ENCODE results near the gene B3GNT3. TPM values are rescaled to one million over a fixed set of nuclear protein-coding genes. Genes with fewer than 3 reads are reported as not detected.

Gene B3GNT3
- total RNA-seq, 1 donor from 2014 or later, result 0.36 TPM

- FAIRE-seq (no peak), DNase-seq (ENCODE audit: low read depth) (peak; percentile 14)
- Histone ChIP-seq H3K36me3 (ENCODE audit: insufficient read depth, low read length) (no peaks in the 10 kb centered on the region), H2AFZ (ENCODE audit: low read depth, low read length) (peak overlapping the region; percentile 84), H3K9ac (ENCODE audit: low read length) (no peak overlapping the region), H3K4me1 (ENCODE audit: insufficient read depth, low read length) (peaks cover 7% of the 10 kb centered on the region), H3K79me2 (ENCODE audit: insufficient read depth, low read length) (no peaks in the 10 kb centered on the region), H3K4me2 (ENCODE audit: low read length) (peak overlapping the region; percentile 83), H3K27me3 (ENCODE audit: insufficient read depth, low read length) (peaks cover 9% of the 10 kb centered on the region), H3K4me3 (ENCODE audit: insufficient read depth, low read depth, low read length) (peak overlapping the region; percentile 49), H3K9me3 (ENCODE audit: insufficient read depth, low read depth, low read length) (no peaks in the 10 kb centered on the region), H3K27ac (ENCODE audit: low read depth, low read length) (no peak overlapping the region), H4K20me1 (ENCODE audit: insufficient read depth, low read length) (no peaks in the 10 kb centered on the region)
- Mint-ChIP-seq H3K27ac (ENCODE audit: unreplicated experiment) (peak overlapping the region; percentile 81), H3K4me3 (ENCODE audit: unreplicated experiment) (peak overlapping the region; percentile 82), H3K9me3 (ENCODE audit: unreplicated experiment) (no peaks in the 10 kb centered on the region), H3K4me1 (ENCODE audit: low read depth, unreplicated experiment) (no peaks in the 10 kb centered on the region), H3K27me3 (ENCODE audit: low read depth, unreplicated experiment) (peaks cover 12% of the 10 kb centered on the region), H3K36me3 (ENCODE audit: low read depth, unreplicated experiment) (no peaks in the 10 kb centered on the region)
- no peak for TF ChIP-seq EZH2 (IDR thresholded peaks at IDR 0.05; ENCODE audit: insufficient read depth, low read length)
- TF ChIP-seq, protein P1, sequence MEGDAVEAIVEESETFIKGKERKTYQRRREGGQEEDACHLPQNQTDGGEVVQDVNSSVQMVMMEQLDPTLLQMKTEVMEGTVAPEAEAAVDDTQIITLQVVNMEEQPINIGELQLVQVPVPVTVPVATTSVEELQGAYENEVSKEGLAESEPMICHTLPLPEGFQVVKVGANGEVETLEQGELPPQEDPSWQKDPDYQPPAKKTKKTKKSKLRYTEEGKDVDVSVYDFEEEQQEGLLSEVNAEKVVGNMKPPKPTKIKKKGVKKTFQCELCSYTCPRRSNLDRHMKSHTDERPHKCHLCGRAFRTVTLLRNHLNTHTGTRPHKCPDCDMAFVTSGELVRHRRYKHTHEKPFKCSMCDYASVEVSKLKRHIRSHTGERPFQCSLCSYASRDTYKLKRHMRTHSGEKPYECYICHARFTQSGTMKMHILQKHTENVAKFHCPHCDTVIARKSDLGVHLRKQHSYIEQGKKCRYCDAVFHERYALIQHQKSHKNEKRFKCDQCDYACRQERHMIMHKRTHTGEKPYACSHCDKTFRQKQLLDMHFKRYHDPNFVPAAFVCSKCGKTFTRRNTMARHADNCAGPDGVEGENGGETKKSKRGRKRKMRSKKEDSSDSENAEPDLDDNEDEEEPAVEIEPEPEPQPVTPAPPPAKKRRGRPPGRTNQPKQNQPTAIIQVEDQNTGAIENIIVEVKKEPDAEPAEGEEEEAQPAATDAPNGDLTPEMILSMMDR (IDR thresholded peaks at IDR 0.05; ENCODE audit: insufficient read depth, low read depth, low read length), result no peak
These were observed 35.1 kb downstream of the B3GNT3 start for GRCh38 chr19:17829855-17830566.

GRCh38 chr19:17830567-17831418 lies 35.9 kb downstream of the B3GNT3 start:
- Histone ChIP-seq H3K27ac (ENCODE audit: low read depth, low read length) (no peak overlapping the region), H3K4me1 (ENCODE audit: insufficient read depth, low read length) (peaks cover 7% of the 10 kb centered on the region), H3K36me3 (ENCODE audit: insufficient read depth, low read length) (no peaks in the 10 kb centered on the region), H3K9ac (ENCODE audit: low read length) (no peak overlapping the region), H2AFZ (ENCODE audit: low read depth, low read length) (peak overlapping the region; percentile 84), H3K9me3 (ENCODE audit: insufficient read depth, low read depth, low read length) (no peaks in the 10 kb centered on the region), H3K4me2 (ENCODE audit: low read length) (peak overlapping the region; percentile 83), H3K27me3 (ENCODE audit: insufficient read depth, low read length) (peaks cover 9% of the 10 kb centered on the region), H3K79me2 (ENCODE audit: insufficient read depth, low read length) (no peaks in the 10 kb centered on the region), H3K4me3 (ENCODE audit: insufficient read depth, low read depth, low read length) (peak overlapping the region; percentile 49), H4K20me1 (ENCODE audit: insufficient read depth, low read length) (no peaks in the 10 kb centered on the region)
- Mint-ChIP-seq H3K27ac (ENCODE audit: unreplicated experiment) (peak overlapping the region; percentile 81), H3K4me3 (ENCODE audit: unreplicated experiment) (peak overlapping the region; percentile 82), H3K4me1 (ENCODE audit: low read depth, unreplicated experiment) (no peaks in the 10 kb centered on the region), H3K27me3 (ENCODE audit: low read depth, unreplicated experiment) (peaks cover 15% of the 10 kb centered on the region), H3K36me3 (ENCODE audit: low read depth, unreplicated experiment) (no peaks in the 10 kb centered on the region), H3K9me3 (ENCODE audit: unreplicated experiment) (no peaks in the 10 kb centered on the region)
- FAIRE-seq, result no peak
- no peak for TF ChIP-seq EZH2 (IDR thresholded peaks at IDR 0.05; ENCODE audit: insufficient read depth, low read length)
- peak; percentile 27 for DNase-seq (ENCODE audit: low read depth)

DNA sequence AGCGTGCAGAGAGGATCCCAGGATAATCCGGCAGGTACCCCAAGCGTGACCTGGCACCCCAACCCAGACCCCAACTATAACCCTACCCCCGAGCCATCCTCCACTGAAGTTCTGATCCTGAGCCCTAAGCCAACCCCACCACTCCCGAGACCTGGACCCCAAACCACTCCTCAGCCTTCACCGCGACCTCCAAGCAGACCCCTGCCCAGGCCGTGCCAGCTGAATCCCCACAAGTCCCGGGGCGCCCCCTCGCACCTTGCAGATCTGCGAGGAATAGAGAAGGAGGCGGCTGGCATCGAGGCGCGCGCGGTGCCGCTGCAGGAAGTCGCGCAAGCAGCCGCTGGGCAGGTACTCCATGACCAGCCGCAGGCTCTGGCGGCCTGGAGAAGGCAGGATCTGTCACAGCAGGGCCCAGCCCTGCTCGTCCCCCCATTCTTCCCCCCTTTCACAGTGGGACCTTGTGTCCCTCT lies 36.5 kb downstream of the B3GNT3 start:
- no peaks in the 10 kb centered on the region for H3K4me1 Mint-ChIP-seq (ENCODE audit: low read depth, unreplicated experiment)
- no peaks in the 10 kb centered on the region for H3K9me3 Mint-ChIP-seq (ENCODE audit: unreplicated experiment)
- no peaks in the 10 kb centered on the region for H3K79me2 ChIP-seq (ENCODE audit: insufficient read depth, low read length)
- no peak overlapping the region for H3K27ac Mint-ChIP-seq (ENCODE audit: unreplicated experiment)
- peaks cover 9% of the 10 kb centered on the region for H3K27me3 ChIP-seq (ENCODE audit: insufficient read depth, low read length)
- no peaks in the 10 kb centered on the region for H3K36me3 Mint-ChIP-seq (ENCODE audit: low read depth, unreplicated experiment)
- peak overlapping the region; percentile 78 for H2AFZ ChIP-seq (ENCODE audit: low read depth, low read length)
- peaks cover 7% of the 10 kb centered on the region for H3K4me1 ChIP-seq (ENCODE audit: insufficient read depth, low read length)
- H3K27me3 Mint-ChIP-seq (ENCODE audit: low read depth, unreplicated experiment), result peaks cover 19% of the 10 kb centered on the region
- H3K9me3 ChIP-seq (ENCODE audit: insufficient read depth, low read depth, low read length), result no peaks in the 10 kb centered on the region
- H3K4me3 ChIP-seq (ENCODE audit: insufficient read depth, low read depth, low read length), result no peak overlapping the region
- TF ChIP-seq EZH2 (IDR thresholded peaks at IDR 0.05; ENCODE audit: insufficient read depth, low read length), result no peak
- TF ChIP-seq, protein P1 (IDR thresholded peaks at IDR 0.05; ENCODE audit: insufficient read depth, low read depth, low read length), result no peak
- FAIRE-seq (no peak), DNase-seq (ENCODE audit: low read depth) (no peak)
- H4K20me1 ChIP-seq (ENCODE audit: insufficient read depth, low read length), result no peaks in the 10 kb centered on the region
- H3K36me3 ChIP-seq (ENCODE audit: insufficient read depth, low read length), result no peaks in the 10 kb centered on the region
- H3K4me3 Mint-ChIP-seq (ENCODE audit: unreplicated experiment), result peak overlapping the region; percentile 65
- H3K4me2 ChIP-seq (ENCODE audit: low read length), result peak overlapping the region; percentile 64
- H3K27ac ChIP-seq (ENCODE audit: low read depth, low read length), result no peak overlapping the region
- H3K9ac ChIP-seq (ENCODE audit: low read length), result no peak overlapping the region

Measured in astrocyte (in vitro differentiated cells and primary cell).